Nephron progenitor cell (in vitro differentiated cells): ENCODE data around the gene OR6X1.

Experiments used
- DNase-seq: peaks from one replicate; pipeline ENCODE4 v3.0.0; 2021
- H3K27ac Mint-ChIP-seq: 2 replicates; pipeline ENCODE4 v1.8.0; 2021; ENCODE audit warnings: mild to moderate bottlenecking, moderate library complexity, mixed read lengths
- H3K27me3 Mint-ChIP-seq: 2 replicates; pipeline ENCODE4 v1.8.0; 2021; ENCODE audit warnings: mild to moderate bottlenecking, low read depth, mixed read lengths; ENCODE audit not compliant: poor library complexity
- H3K36me3 Mint-ChIP-seq: 2 replicates; pipeline ENCODE4 v1.8.0; 2021; ENCODE audit warnings: low read depth, mixed read lengths
- H3K4me1 Mint-ChIP-seq: 2 replicates; pipeline ENCODE4 v1.8.0; 2021; ENCODE audit warnings: mixed read lengths
- H3K4me3 Mint-ChIP-seq: 2 replicates; pipeline ENCODE4 v1.8.0; 2021; ENCODE audit warnings: mild to moderate bottlenecking, moderate library complexity, mixed read lengths
- H3K9me3 Mint-ChIP-seq: 2 replicates; pipeline ENCODE4 v1.8.0; 2021; ENCODE audit warnings: mild to moderate bottlenecking, moderate library complexity, mixed read lengths
- TF ChIP-seq, protein P1 (sequence below): fragments of 200-600 bp; sonication (generic); IDR thresholded peaks from 2 replicates; pipeline ENCODE4 v1.5.0; 2021; ENCODE audit warnings: antibody characterized with exemption

The OR6X1 gene

GRCh38 chr11:123765601-123766000 is 11.3 kb upstream of the OR6X1 start:
- Mint-ChIP-seq H3K27me3 (no peaks in the 10 kb centered on the region), H3K9me3 (peaks cover 23% of the 10 kb centered on the region), H3K27ac (no peak overlapping the region), H3K4me1 (no peaks in the 10 kb centered on the region), H3K4me3 (no peak overlapping the region), H3K36me3 (peaks cover 5% of the 10 kb centered on the region)
- TF ChIP-seq, protein P1, sequence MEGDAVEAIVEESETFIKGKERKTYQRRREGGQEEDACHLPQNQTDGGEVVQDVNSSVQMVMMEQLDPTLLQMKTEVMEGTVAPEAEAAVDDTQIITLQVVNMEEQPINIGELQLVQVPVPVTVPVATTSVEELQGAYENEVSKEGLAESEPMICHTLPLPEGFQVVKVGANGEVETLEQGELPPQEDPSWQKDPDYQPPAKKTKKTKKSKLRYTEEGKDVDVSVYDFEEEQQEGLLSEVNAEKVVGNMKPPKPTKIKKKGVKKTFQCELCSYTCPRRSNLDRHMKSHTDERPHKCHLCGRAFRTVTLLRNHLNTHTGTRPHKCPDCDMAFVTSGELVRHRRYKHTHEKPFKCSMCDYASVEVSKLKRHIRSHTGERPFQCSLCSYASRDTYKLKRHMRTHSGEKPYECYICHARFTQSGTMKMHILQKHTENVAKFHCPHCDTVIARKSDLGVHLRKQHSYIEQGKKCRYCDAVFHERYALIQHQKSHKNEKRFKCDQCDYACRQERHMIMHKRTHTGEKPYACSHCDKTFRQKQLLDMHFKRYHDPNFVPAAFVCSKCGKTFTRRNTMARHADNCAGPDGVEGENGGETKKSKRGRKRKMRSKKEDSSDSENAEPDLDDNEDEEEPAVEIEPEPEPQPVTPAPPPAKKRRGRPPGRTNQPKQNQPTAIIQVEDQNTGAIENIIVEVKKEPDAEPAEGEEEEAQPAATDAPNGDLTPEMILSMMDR, result no peak
- no peak for DNase-seq

DNA sequence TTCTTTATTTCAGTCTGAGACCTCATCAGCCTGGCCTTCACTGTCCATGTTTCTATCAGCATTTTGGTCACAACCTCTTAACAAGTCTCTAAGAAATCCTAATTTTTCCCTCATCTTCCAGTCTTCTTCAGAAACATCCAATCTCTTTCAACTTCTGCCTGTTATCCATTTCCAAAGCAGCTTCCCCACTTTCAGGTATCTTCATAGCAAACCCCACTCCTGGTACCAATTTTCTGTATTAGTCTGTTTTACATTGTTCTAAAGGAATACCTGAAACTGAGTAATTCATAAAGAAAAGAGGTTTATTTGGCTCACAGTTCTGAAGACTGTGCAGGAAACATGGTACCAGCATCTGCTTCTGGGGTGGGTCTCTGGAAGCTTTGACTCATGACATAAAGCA is 8.1 kb upstream of the OR6X1 start:
- DNase-seq, result no peak
- Mint-ChIP-seq H3K36me3 (peaks cover 5% of the 10 kb centered on the region), H3K4me1 (no peaks in the 10 kb centered on the region), H3K4me3 (no peak overlapping the region), H3K27me3 (peaks cover 11% of the 10 kb centered on the region), H3K9me3 (peaks cover 20% of the 10 kb centered on the region), H3K27ac (no peak overlapping the region)
- TF ChIP-seq, protein P1, result no peak

DNA sequence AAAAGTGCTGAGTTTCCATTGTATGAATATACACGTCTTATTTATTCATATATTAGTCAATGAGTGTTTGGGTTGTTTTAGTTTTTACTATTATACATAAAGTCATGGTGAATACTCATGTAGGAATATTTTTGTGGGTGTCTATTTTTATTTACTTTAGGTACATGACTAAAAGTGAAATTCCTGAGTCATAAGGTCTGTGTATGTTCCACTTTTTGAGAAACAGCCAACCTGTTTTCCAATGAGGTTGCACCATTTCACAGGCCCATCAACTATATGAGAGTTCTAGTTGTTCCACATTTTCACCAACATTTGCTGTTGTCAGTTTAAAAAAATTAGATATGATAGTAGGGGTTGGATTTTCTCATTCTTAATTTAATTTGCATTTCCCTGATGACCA is 6.6 kb upstream of the OR6X1 start:
- TF ChIP-seq, protein P1, result no peak
- Mint-ChIP-seq H3K4me3 (no peak overlapping the region), H3K36me3 (peaks cover 5% of the 10 kb centered on the region), H3K27me3 (peaks cover 11% of the 10 kb centered on the region), H3K4me1 (no peaks in the 10 kb centered on the region), H3K9me3 (peaks cover 19% of the 10 kb centered on the region), H3K27ac (no peak overlapping the region)
- DNase-seq, result no peak

DNA sequence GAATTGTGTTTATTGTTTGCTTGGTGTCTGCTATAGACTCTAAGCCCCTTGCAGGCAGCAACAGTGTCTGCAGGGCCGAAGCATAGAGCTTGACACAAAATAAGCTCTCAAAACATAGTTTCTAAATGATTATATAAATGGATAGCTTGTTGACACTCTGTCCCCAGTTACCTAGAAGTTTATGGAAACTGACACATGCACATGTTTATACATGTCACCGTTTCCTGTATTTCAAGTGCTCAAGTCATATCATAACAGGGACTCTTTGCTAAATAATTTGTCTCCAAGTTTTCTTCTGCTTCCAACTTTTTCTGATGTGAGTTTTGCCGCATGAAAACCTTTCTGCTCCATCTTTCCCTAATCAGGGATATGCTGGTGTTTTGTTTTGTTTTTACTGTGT is 3.7 kb upstream of the OR6X1 start:
- no peak overlapping the region for H3K4me3 Mint-ChIP-seq
- H3K4me1 Mint-ChIP-seq, result no peaks in the 10 kb centered on the region
- no peak for DNase-seq
- H3K9me3 Mint-ChIP-seq, result peaks cover 13% of the 10 kb centered on the region
- peaks cover 14% of the 10 kb centered on the region for H3K27me3 Mint-ChIP-seq
- H3K27ac Mint-ChIP-seq, result no peak overlapping the region
- TF ChIP-seq, protein P1, result no peak
- peaks cover 5% of the 10 kb centered on the region for H3K36me3 Mint-ChIP-seq

- Mint-ChIP-seq H3K4me3 (no peak overlapping the region), H3K4me1 (no peaks in the 10 kb centered on the region), H3K36me3 (no peaks in the 10 kb centered on the region), H3K27ac (no peak overlapping the region), H3K9me3 (no peaks in the 10 kb centered on the region), H3K27me3 (peaks cover 14% of the 10 kb centered on the region)
- TF ChIP-seq, protein P1, result no peak
- DNase-seq, result no peak
Measured at GRCh38 chr11:123755813-123756212, 1.5 kb upstream of the OR6X1 start.

DNA sequence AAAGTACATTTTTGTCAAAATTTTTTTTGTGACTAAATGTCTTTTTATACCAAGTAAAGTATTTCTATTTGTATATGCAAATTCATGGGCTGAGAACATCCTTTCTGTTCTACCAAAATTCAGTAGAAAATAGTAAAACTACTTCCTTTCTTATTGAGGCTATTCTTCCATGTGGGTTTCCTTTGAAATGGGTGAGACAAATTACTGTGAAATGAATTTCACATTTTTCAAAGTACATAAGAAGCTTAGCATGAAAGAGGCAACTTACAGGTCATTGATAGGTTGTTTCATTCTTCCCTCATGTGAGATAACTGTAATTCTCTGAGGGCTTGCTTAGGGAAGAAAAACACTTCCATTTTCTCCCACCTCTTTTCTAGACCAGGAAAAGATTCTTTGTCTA is 1.0 kb upstream of the OR6X1 start:
- no peaks in the 10 kb centered on the region for H3K36me3 Mint-ChIP-seq

More for the DNA sequence above, 1.0 kb upstream of the OR6X1 start:
- Mint-ChIP-seq H3K27me3 (peaks cover 14% of the 10 kb centered on the region), H3K4me3 (no peak overlapping the region), H3K4me1 (no peaks in the 10 kb centered on the region), H3K9me3 (no peaks in the 10 kb centered on the region), H3K27ac (no peak overlapping the region)
- no peak for DNase-seq
- TF ChIP-seq, protein P1, result no peak
